DMS 273 (cell line): ENCODE data around the gene CFAP53.

Experiments used
- DNase-seq: peaks from one replicate; lab custom pipeline; 2025; ENCODE audit not compliant: unreplicated experiment; lab: John Stamatoyannopoulos, UW

The CFAP53 gene

DNA sequence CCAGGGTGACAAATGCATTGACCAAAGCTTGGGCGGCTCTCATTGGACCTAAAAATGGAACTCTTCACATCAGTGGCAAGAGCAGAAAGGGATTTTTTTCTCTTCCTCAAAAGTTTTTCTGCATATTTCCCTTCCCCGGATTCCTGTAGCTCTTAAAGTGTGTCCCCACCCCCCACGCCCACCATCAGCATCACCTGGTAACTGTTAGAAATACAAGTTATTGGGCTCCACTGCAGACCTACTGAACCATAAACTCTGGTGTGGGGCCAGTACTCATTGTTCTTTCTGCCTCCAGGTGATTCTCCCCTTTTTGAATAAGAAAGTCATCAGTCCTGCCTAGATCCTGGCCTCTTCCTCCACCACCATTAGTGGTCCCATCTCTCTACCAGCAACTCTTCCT, 70.0 kb downstream of the CFAP53 start:
- no peak for DNase-seq

DNA sequence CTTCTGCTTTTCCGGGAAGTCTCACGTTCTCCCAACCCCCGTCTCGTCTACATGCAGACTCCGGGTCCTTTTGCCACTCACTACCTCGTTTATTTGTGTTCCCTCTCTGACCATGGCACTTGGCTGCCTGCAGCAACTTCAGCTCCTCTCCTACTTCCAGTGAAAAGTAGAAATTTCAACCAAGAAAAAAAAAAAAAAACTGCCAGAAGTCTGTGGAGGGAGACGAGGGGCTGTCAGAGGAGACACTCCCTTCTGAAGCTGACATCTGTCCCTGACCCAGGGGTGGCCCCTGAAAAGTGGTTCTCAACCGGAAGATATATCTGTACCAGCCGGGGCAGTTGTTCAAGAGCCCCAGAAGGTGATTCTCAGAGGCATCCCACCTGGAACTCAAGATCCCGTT, 70.6 kb downstream of the CFAP53 start:
- DNase-seq = no peak

DNA sequence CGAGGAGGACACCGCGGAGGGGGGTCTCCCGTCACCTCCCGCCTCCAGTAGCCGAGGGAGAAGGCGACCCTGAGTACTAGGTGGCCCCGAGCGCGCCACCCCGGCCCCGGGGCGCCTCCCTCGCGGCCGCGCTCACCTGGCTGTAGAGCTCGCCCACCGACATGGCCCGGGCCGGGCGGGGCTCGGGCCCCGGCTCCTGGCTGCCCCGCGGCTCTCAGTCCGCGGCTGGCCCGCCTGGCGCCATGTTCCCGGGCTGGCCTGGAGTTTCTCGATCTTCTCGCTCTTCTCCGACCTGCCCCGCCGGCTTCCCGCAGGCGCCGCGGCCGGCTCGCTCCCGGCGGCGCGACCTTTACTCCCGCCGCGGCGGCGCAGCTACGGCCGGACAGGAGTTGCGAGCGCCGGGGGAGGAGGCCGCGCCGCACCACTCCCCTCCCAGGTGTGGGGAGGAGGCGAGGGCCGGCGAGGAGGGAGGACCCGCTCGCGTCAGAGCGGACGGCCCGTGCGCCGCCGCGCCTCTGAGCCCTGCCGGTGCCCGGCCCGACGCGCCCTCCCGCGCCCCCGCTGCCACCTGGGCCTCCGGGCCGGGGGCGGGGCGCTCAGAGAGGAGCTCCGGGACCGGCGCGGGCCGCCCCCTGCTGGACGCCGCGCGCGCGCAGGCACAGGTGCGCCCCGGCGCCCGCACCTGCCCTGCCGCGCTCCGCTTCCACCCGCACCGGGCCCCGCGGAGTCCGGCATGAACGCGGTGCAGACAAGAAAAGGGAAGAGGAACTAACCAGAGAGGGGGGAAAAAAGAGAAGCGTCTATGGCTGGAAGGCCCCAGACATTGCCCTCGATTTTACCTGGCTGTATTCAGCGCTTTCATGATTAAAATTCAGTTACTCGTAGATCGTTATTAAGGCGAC, 71.4 kb downstream of the CFAP53 start, which contains the start of gene MYO5B:
Gene MYO5B (minus strand): TSS at position 517 of the 902 bp plus-strand sequence. CDS start 354 bp downstream, at position 163.
- peak; percentile 84 for DNase-seq

DNA sequence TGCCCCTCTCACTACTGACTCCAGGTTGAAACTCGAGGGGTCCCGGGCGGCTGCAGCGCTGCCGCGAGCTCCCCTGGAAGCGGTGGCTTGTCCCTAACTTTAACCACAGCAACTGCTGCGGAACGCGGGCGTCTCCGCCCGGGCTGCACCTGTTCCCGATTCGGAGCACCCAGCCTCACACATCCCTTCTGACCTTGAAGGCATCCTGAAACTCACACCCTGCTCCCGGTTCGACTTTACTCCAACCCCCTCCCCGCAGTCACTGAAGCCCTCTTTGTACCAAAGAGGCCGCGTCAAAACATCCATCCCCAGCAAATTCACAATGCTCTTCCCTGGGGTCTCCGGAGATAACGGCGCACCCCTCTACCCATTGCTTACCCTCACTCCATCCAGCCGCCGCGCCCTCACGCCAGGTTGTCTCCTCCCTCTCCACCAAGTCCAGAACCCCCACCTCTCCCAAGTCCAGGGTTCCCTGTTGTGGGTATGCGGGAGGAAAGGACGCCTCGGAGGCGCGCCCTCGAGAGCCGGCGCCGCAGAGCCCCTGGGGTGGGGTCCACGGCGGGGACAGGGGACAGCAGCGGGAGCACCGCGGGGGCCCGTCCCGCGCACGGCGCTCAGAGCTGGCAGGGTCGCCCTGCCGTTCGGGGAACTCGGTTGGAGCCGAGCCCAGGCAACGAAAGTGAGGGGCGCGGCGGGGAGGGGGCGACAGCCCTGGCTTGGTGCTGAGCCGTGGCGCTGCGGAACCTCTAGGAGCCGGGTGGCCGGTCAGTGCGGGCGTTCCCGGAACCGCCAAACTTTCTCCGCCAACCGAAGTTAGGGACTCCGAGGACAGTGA, 72.3 kb downstream of the CFAP53 start:
- peak; percentile 45 for DNase-seq

DNA sequence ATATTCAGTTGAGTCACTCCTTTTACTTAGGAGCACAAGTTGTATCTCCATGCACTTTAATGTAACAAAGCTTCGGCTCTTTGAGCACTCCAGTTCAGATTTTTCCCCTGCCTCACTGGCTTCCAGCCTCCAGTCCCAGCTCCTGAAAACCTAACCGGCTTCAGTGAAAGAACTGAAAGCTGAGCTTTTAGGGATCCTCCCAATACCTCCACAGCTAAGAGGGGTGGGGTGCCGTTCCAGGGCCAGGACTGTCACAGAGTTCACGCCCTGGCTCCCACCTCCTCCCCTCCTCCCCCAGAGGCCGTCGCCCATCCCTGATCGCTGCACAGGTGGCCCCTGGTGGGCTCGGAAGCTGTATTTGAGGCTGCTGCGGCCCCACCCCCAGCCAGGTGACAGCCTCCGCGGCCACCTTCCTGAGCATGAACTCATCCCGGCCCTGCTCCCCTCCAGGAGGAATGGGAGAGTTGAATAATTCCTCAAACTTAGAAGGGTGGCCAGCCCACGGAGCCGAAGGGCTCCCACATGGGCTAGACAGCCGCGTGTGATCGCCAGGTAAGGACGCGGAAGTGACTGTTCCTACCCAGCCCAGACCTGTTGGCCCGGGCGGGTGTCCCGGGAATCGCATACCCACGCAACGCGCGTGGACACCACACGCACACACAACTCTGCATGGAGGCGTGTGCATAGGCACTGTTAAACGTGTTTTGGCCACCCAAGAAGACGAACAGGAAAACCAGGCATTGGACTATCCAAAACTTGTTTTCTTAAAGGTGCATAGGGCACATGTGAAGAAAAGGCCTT, 73.1 kb downstream of the CFAP53 start:
- DNase-seq = peak; percentile 8

DNA sequence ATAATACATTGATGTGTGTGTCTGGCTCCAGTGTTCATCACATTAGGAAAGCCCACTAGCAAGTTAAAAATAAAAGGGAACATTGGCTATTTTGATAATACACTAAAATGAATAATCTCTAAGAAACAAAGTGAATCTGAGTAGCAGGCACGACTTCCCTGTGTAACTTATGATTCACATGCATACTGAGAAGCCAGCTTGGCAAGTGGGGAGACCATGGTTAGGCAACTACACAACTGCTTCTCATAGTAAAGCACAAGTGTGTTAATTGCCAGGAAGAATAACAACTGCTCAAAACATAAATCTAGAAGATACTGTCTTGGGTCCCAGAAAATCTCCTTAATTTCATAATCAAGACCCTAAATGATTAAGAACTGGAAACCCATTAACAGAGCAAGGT, 75.4 kb downstream of the CFAP53 start:
- no peak for DNase-seq

DNA sequence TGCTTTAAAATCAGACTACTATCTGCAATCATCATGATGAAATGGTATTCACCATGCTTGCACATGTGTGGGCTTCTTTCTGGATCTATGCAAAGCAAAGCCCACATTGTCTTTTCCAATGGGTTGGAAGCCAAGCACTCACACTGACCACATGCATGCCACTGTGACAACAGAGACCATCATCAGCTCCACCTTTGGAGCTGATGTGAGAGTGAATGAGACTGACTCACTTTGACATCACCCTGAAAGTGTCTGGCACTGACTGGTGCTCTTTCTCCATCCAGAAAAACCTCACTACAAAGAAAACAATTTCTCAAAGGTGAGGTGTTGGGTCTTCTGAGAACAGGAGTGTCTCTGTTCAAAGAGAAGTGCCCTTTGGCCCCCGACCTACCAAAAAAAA, 76.1 kb downstream of the CFAP53 start:
- no peak for DNase-seq

DNA sequence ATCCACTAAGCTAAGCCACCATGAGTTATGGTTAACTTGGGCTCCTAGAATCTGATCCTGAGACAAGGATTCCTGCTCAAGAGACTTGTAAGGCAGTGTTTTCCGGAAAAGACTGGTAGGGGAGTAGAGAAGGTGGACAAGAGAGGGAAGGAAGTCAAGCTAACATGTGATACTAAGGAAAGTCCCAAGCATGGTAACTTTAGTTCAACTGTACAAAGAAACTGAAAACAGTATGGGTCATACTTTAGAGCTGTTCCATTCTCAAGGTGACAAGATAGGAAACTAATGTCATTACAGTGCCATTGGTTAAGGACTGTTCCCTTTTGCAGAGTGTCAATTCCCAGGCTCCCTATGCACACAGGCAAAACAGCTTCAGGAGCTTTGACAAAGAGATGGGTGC, 77.1 kb downstream of the CFAP53 start:
- DNase-seq = no peak

DNA sequence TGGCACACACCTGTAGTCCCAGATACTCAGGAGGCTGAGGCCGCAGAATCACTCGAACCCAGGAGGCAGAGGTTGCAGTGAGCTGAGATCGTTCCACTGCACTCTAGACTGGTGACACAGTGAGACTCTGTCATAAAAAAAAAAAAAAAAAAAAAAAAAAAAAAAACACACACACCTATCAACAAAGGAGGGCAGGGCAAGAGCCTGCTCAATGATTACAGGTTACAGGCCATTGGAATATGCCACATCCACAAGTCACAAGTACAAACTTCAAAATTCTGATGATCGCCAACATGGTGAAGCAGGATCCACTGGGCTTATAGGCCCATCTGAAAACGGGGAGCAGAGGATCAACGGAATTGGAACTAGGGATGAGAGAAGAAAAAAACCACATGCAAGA, 77.6 kb downstream of the CFAP53 start:
- DNase-seq = no peak

DNA sequence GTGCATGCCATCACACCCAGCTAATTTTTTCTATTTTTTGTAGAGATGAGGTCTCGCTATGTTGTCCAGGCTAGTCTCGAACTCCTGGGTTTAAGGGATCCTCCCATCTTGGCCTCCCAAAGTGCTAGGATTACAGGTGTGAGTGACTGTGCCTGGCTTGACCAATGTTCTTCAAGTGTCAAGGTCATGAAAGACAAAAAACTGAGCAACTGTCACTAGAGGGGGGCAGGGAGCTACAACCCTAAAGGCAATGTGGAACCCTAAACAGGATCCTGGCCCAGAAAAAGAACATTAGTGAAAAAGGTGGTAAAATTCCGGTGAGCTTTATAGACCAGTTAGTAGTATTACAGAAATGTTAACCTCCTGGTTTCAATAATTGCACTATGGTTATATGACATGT, 78.6 kb downstream of the CFAP53 start:
- no peak for DNase-seq

DNA sequence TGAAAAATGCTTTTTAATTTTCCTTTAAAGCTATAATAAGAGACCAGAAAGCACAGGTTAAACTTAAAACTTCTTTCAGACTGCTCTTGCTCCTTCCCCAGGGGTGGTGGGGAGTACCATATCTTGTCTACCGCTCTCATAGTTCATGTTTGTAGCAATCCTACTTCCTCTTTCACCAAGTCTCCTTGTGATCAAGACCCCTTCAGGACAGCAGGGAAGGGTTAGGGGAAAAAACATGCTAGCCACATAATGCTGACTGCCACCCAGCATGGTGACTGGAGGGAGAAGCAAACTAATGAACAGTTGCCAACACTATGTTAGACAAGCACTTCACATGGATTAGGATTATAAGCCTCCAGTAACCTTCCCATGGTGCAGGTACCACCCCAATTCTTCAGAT, 79.9 kb downstream of the CFAP53 start:
- DNase-seq = no peak

DNA sequence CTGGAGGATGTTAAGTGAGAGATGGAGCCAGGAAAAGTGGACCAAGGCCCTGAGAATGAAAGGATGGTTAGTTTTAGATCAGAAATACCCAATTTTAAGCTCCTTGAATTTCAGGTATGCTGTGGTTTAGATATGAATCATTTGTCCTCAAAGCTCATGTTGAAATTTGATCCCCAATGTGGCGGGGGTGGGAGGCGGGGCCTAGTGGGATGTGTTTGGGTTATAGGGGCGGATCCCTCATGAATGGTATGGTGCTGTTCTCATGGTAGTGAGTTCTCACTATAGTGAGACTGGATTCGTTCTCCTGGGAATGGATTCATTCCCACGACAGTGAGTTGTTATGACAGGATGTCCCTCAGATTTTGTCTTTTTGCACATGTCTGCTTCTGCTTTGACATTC, 82.7 kb downstream of the CFAP53 start:
- peak; percentile 3 for DNase-seq

DNA sequence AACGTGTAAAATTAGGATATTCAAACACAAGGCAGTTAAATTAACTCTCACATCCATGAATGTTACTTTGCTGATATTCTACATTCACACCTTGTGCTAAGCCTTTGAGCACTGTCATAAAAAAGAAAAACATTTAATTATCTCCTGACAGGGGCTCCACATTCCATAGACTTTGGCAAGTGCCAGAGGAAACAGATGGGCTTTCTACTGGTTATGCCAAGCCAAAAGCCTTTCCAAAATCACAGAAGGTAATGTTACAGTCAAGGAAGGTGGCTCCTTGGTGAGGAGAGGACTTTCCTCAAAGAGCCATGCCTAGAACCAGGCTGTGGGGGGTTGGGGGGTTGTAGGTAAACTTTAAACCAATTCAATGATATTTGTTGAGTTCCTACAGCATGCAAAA, 83.8 kb downstream of the CFAP53 start:
- peak; percentile 44 for DNase-seq

DNA sequence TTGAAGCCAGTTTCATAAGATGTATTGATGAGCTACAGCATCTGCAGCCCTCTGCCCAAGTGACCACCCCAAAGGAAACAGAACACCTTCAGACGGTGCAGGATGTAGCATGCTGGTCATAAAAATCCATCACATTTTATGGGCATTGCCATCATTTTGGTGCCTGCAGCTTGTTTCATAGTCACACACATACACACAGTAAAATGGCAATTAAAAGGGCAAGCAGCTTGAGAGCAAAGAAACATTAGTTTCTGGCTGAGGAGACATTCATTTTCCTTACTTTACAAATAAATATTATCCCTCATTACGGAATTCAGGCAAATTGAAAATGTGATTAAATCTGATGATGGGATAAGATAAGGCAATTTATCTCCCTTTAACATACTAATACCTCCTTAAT, 84.7 kb downstream of the CFAP53 start:
- DNase-seq = no peak

DNA sequence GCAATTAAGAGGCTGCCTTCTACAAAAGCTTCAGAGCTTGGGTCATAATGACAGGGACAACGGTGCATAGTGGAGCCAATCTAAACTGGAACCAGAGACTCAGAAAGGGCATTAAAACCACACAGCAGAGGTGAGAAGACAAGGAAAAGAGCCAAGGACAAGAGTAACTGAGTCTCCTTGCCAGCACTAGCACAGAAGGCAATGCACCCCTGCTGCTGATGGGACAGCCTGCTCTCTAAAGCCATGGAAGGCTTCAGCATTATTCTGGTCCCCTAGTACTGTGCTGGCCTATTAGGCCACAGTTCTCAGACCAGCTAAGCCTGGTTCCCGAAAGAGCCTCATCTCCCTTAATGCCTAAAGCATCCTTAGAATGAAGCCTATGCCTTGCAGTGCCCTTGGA, 86.8 kb downstream of the CFAP53 start:
- DNase-seq = no peak

DNA sequence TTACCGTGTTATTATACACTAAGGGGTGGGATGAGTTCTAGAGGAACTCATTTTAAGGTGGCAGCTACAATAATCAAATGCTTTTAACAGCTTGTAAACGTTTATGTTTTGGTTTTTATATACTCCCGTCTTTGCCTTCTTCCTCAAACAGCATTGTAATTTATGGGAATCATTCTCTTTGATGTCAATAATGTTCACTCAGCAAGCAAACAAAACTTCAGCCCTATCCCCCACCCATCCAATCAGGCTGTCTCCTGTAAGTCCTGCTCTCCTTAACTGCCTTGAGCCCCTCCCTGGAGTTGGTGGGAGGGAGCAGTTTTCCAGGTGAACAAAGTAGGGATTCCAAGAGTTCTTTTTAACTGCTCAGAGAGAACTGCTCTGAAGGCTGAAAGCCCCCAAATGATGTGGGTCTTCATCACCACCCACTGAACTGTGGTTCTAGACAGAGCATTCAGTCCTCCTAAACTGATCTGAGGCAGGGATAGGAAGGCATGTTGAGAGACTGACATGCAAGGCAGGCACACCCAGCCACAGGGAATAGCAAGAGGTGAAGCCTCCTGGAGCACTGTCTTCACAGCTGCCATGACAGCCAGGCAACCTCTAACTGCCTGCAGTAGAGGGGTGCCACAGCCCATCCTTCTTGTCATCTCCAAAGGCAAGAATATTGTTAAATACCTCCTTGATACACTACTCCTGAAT, 88.9 kb downstream of the CFAP53 start:
- no peak for DNase-seq
